ENCODE measurements around the gene ARMC10.
"Not testable (repeated sequence)": the region's sequence is repeated elsewhere in the genome, so short reads cannot be mapped to it uniquely, and the experiment has no call there.

ARMC10 gene

DNA sequence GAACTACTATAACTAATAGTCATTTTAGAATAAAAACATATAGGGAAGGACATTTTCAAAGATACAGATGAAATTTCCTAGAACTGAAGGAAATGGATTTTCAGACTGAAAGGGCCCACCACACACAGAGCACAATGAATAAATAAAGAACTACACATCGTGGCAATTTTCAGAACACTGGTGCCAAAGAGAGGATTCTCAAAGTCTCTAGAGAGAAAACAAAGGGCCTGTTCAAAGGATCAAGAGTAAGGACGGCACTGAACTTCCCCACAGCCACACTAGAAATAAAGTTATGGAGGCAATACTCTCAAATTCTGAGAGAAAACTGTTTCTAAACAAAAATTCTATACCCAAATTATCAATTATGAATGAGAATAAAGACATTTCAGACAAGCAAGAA, 52.1 kb downstream of the ARMC10 start:
- DNase-seq, result no peak

GRCh38 chr7:103129702-103130549, 55.0 kb downstream of the ARMC10 start:
- no peak for DNase-seq

DNA sequence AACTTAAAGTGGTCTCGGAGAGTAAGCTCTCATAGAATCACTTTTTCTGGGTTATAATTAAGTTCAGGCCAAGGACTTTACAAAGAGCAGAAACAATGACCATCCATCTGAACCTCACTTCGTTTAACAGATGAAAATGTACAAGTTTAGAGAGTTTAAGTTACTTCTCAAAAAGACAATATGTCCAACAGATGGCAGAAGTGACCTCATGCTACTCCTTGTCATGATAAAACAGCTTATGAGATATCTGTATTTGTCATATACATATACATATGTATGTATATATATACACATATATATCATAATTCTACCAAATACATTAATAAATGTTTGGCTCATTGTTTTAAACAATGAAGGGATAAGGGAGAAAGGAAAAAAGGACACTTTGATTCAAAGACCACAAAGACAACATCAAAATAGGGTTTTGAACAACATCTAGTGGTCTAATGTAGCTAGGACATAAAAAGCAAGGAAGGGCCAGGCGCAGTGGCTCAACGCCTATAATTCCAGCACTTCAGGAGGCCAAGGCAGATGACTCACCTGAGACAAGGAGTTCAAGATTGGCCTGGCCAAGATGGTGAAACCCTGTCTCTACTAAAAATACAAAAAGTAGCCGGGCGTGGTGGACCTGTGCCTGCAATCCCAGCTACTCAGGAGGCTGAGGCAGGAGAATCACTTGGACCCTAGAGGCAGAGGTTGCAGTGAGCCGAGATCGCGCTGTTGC, 56.1 kb downstream of the ARMC10 start:
- DNase-seq, result no peak

- DNase-seq, result no peak
Observed at GRCh38 chr7:103132995-103133688, 58.2 kb downstream of the ARMC10 start.

DNA sequence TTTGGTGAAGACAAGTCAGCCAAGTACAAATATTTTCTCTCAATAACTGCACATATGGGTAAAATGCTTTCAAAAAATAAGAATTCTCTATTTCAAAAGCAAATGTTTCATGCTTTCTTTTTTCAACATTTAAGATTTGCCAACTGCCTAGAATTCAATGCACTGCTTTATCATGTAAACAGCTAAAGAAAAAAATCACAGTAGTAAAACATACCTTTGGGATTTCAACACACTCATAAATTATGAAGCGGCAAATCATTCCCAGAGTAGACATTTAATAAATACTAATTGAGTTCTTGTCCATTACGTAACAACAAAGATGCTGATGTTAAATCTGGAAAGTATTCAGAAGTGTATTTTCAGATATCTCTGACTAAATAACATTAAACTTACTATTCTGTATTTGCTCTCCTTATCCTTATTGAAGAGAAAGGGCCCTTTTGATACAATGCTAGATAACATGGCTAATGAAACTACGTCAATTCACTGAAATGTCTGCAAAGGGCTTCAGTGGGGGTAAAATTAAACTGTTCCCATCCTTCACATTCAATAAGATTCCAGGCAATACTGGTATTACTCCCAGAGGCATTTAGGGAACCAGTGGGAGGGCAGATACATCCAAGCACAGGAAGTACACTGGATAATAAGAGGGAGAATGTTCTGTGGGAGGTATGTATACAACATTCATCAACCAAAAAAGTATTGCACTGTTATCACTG, 60.1 kb downstream of the ARMC10 start:
- DNase-seq, result no peak

DNA sequence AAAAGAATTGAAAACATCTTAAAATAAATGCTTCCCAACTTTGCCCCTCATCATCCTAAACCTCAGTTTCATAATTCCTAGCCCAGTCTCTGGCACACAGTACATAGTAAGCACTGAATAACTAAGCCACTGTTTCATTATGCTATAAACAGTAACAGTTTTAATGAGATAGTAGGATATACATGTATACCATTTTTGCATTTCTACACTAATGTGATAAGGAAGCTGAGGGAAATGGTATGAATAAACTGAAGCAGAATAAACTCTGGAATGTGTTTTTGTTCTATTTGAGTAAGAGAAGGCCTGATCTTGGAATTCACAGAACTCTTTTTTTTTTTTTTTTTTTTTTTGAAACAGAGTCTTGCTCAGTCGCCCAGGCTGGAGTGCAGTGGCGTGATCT, 65.1 kb downstream of the ARMC10 start:
- DNase-seq, result no peak

DNA sequence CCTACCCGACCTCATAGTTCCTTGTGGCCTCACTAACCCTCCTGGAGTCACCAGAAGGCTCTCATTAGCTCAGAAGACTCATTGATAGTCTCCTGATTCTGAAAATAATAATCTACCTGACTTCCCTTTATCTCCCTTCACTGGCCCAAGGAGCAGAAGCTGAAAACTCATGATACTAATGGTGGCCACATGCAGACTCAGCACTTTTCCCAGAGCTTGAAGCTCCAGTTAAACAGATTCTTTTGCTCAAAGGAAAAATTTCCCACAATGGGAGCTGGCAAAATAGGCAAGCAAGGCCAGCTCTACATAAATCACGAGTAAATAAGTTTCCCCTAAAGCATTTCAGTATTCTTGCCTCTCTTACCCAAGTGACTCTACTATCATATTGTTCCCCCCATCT, 65.7 kb downstream of the ARMC10 start:
- no peak for DNase-seq

- no peak for DNase-seq
Observed at GRCh38 chr7:103141753-103142404, 66.9 kb downstream of the ARMC10 start.

DNA sequence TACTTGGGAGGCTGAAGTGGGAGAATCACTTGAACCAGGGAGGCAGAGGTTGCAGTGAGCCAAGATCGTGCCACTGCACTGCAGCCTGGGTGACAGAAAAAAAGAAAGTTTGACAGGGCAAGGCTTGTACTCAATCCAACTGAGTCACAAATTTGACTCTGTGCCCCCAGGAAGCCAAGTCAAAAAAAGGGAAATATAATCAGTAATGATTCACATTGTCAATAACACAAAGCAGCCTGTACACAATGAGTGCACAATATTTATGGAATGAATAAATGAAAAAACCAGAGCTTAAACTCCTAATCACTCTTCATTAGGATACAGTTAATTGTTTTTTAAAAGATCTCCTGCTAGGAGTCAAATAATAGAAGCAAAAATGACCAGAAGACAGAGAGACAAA, 67.6 kb downstream of the ARMC10 start:
- DNase-seq, result no peak

- no peak for DNase-seq
Observed at GRCh38 chr7:103143868-103144267, 68.9 kb downstream of the ARMC10 start.

DNA sequence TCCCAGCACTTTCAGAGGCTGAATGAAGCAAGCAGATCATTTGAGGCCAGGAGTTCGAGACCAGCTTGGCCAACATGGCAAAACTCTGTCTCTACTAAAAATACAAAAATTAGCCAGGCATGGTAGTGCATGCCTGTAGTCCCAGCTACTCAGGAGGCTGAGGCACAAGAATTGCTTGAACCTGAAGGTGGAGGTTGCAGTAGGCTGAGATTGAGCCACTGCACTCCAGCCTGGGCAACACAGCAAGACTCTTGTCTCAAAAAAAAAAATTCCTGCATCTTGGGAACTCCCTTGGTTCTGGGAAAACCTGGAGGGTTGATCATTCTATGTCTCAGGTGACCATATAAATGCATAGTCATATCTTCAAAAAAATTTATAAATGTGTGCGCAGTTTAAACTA, 69.8 kb downstream of the ARMC10 start:
- DNase-seq, result not testable (repeated sequence)

GRCh38 chr7:103148131-103148993, 73.4 kb downstream of the ARMC10 start:
- DNase-seq, result peak in 1 of 14 donors; percentile 37

Data from C1 segment of cervical spinal cord (tissue), 14 donors.